ENCODE measurements around the gene LPP.

LPP gene

GRCh38 chr3:188557235-188557634, 403.3 kb downstream of the LPP start:
- no peak for DNase-seq (ENCODE audit: low spot score)

- DNase-seq (ENCODE audit: low spot score) = no peak
These were observed 404.6 kb downstream of the LPP start for GRCh38 chr3:188558343-188559071.

GRCh38 chr3:188559072-188559429, 405.1 kb downstream of the LPP start:
- no peak for DNase-seq (ENCODE audit: low spot score)

GRCh38 chr3:188559856-188560255, 405.9 kb downstream of the LPP start:
- no peak for DNase-seq (ENCODE audit: low spot score)

- DNase-seq (ENCODE audit: low spot score) = no peak
These were observed 408.2 kb downstream of the LPP start for GRCh38 chr3:188562144-188562543.

GRCh38 chr3:188567478-188568195, 413.7 kb downstream of the LPP start:
- DNase-seq (ENCODE audit: low spot score) = no peak

GRCh38 chr3:188568736-188569135, 414.8 kb downstream of the LPP start:
- no peak for DNase-seq (ENCODE audit: low spot score)

- DNase-seq (ENCODE audit: low spot score) = no peak
These were observed 417.7 kb downstream of the LPP start for GRCh38 chr3:188571531-188572095.

DNA sequence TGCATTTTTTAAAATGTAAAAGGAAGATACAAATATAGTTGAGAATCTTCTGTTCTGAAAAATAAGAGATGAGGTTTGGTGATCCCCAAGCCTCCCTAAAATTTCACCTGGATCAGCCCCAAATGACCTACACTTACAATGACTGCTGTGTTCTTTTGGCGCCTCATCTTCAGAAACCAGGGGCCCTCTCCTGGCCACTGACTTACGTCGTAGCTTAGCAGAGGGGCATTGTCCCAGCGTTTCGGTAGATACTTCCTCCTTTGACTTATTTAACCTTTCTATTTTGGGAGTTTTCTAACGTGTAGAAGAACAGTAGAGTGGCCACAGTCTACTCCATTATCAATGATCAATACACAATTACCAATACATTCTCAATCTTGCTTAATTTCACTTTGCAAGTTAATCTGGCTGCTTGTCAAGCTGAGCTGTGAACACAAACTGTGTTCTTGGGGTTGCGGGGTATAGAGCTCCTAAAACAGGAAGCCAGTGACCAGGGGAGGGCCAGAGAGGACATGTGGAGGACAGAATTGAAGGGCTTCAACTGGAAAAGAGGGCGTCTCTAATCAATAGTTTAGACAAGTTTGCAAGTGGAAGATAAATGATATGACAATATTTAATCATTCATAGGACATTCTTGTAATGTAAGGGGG, 419.5 kb downstream of the LPP start:
- peak; percentile 37 for DNase-seq (ENCODE audit: low spot score)

GRCh38 chr3:188573956-188574355, 420.0 kb downstream of the LPP start:
- DNase-seq (ENCODE audit: low spot score) = no peak

DNA sequence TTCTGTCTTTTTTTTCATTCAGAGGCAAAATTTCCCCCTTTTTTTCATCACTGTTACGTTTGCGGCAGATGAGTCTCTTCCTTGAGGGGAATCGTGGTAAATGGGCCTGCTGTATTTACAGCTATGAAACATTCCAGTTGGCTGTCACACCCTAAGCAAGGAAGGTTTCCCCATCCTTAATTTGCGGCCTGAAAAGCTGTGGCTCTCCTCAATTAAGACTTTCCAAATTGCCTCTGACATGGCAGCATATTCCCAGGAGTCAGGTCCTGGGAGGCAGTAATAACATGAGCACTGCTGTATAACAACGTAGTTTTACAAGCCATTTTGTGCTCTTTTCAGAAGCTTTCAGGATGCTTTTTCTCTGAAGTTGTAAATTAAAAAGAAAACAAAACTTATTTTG, 420.9 kb downstream of the LPP start:
- no peak for DNase-seq (ENCODE audit: low spot score)

DNA sequence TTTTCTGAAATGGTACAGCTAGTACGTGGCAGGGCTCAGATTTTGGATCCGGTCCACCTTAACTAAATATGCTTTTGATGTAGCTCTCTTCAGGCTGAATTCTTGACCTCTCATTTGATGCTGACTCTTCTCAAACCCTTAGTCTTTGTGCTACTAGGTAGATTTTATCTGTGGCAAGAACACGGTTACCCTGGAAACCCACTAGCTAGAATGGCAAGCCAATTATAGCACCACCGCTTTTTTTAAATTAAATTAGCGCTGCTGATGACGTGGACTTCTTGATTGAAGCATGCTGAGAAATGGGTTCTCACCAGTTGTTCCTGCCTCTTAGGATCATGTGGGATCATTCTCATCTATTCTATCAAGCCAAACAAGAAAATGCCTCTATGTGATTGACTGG, 421.5 kb downstream of the LPP start:
- no peak for DNase-seq (ENCODE audit: low spot score)

- no peak for DNase-seq (ENCODE audit: low spot score)
These were observed 423.6 kb downstream of the LPP start for GRCh38 chr3:188577539-188577938.

DNA sequence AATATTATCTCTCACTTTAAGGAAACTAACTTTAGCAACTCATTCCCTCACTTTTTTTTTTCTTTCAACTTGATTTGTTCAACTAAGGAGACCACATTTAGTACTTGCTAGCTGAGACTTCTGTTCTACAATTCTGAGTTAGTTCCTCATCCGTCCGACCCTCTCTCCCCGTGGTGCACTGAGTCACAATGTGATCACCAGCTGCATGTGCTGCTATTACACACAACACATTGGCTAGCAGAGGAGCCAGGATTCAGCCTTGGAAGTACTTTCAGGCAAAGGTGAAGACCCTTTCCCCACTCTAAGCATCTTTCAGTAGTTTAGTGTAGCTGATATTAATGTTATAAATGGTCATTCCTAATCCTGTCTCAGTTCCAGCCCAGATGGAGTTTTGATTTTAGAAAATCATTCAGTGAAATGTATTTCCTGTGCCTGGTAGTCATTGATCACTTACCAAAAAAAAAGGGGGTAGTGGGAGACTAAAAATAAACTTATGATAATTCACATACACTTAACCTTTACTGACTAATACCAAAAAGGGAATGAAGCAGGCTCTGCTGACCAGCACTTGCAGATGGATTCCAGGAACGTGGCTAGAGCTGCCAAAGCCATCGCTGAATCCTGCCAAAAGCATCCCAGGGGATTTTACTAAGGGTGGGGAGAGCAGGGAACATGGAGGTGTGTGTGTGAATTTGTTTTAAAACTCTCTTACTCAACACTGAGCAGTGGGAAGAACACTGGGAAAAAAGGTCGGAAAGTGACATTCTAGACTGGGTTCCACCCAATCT, 424.8 kb downstream of the LPP start:
- DNase-seq (ENCODE audit: low spot score) = peak; percentile 26

- DNase-seq (ENCODE audit: low spot score) = no peak
These were observed 426.3 kb downstream of the LPP start for GRCh38 chr3:188580223-188580622.

- no peak for DNase-seq (ENCODE audit: low spot score)
These were observed 426.7 kb downstream of the LPP start for GRCh38 chr3:188580659-188581058.

- DNase-seq (ENCODE audit: low spot score) = no peak
These were observed 427.4 kb downstream of the LPP start for GRCh38 chr3:188581365-188581764.

DNA sequence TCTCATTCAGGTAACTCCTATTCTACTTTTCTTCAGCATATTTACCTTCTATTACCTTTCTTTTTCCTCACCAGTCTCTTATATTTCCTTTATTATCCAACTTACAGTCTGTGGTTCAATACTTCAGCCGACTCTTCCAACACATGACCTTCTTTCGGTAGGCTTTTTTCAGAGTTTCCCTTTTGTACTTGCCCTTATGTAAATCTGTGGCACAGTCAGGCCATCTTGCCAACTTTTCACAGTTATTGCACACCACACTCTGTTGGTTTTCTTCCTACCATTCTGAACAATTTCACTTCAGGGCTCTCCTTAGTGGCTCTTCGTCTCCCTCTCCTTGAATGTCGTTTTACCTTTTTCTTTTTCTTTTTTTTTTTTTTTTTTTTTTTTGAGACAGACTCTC, 427.8 kb downstream of the LPP start:
- DNase-seq (ENCODE audit: low spot score) = no peak

DNA sequence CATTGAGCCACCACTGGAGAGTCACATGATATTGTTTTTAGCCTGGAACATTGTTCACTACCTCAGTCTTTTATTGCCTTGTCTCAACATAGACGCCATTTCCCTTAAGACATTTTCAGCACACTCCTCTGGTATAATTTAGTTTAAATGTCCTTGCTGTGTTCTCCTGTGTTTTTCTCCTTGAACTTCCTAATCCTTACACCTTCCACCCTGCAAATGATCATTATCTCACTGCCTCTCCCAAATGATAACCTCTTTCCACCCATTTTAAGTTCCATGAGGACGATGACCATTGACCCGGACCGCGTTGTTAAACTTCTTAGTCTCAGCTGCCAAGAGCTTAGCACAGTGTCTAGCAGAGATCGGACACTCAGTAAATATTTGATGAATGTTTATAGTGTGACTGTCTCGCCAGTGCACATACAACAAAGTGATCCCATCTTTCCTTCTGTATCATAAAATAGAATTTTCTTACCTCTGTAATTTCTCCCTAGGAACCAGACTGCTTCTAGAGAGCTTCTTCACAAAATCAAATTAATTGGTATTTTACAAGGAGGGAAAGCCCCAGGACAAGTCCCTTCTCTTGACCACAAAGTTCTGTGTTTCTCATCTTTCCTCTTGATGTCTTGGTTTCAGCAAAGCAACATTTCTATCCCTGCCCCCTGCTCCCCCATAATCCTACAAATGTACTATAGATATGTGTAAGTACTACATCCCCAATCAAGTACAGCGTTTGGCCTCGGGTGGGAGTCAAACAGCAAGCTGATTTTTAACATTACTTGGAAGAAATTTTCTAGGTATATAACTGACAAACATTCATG, 429.6 kb downstream of the LPP start:
- no peak for DNase-seq (ENCODE audit: low spot score)

GRCh38 chr3:188584162-188584529, 430.2 kb downstream of the LPP start:
- DNase-seq (ENCODE audit: low spot score) = no peak

DNA sequence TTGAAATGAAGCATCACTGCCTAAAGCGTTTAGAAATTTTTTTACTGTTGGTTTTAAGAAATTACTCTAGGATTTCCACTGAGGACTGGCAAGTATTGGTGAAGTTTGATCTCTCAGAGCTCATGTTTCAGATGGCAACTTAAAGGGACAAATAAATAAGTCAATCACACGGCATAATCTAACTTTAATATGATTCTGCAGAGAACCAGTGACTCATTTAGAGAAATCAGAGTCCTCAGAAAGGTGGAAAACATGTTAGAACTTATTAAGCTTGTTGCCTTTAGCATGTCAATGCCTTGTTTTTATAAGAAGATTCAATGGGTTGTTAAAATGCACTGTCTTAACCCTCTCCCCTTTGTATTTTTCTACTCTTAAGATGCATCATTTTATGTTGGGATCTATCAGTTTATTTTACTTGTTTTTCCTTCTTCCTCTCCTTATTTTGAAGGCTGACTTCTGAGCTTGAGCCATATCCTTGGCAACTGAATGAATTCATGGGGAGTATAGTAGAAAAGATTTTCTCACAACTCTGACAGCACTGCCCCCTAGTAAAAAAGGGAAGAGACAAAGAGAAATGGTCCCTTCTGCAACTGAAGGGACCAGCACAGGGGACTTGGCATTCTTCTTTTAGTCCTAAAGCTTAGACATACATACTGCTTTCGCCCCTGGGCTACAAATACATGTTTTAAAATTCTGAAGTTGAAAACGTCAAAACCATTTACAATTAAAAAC, 431.2 kb downstream of the LPP start:
- peak; percentile 28 for DNase-seq (ENCODE audit: low spot score)

Measured in Ammon's horn (tissue), 1 donor.